Naive thymus-derived CD4-positive, alpha-beta T cell (primary cell): Measurements from ENCODE around the gene GON7. TPM values are rescaled to one million over a fixed set of nuclear protein-coding genes. Genes with fewer than 3 reads are reported as not detected.

Experiments used
- ATAC-seq: fragments of 150-1000 bp; cut with Tn5 transposase; 2 replicates; pipeline ENCODE4 v1.10.0; 2021; ENCODE audit warnings: mild to moderate bottlenecking, moderate library complexity
- CTCF ChIA-PET: fragments of 350-600 bp; sonication (Branson Sonifier 250); formaldehyde crosslinking; loops from one replicate; lab custom pipeline; 2021; ENCODE audit warnings: antibody characterized with exemption; lab: Charles Lee
- POLR2A ChIA-PET: fragments of 350-600 bp; sonication (Branson Sonifier 250); formaldehyde crosslinking; loops from one replicate; lab custom pipeline; 2021; ENCODE audit warnings: antibody characterized with exemption, inconsistent platforms; lab: Charles Lee
- DNase-seq, 9 donors: peaks; one replicate each; pipeline versions ENCODE4 v3.0.0 to v3.0.0-alpha.2; 2020 to 2022; ENCODE audit warnings: mixed read lengths in 1 of 9
- H3K27ac ChIP-seq: one replicate; pipeline ENCODE4 v1.7.0; 2013; ENCODE audit warnings: mild to moderate bottlenecking, low read depth, low read length, moderate library complexity
- H3K27me3 ChIP-seq, 2 donors: one replicate each; pipeline ENCODE4 v1.7.0; 2013; ENCODE audit warnings: low read length in 2 of 2, mild to moderate bottlenecking in 2 of 2, moderate library complexity in 2 of 2; ENCODE audit not compliant: control insufficient read depth in 2 of 2, insufficient read depth in 2 of 2
- H3K36me3 ChIP-seq, 3 experiments: 1 replicate in 2 of 3; 2 replicates in 1 of 3; pipeline ENCODE4 v1.7.0; 2013; ENCODE audit warnings: low read length in 3 of 3, mild to moderate bottlenecking in 3 of 3, moderate library complexity in 1 of 3; ENCODE audit not compliant: insufficient read depth in 3 of 3, control insufficient read depth in 2 of 3
- H3K4me1 ChIP-seq, 2 donors: one replicate each; pipeline ENCODE4 v1.7.0; 2013; ENCODE audit warnings: low read length in 2 of 2, mild to moderate bottlenecking in 2 of 2, moderate library complexity in 1 of 2; ENCODE audit not compliant: control insufficient read depth in 2 of 2, insufficient read depth in 2 of 2
- H3K4me3 ChIP-seq: 2 replicates; pipeline ENCODE4 v1.7.0; 2013; ENCODE audit warnings: mild to moderate bottlenecking, low read length
- H3K9me3 ChIP-seq, 3 experiments: 1 replicate in 2 of 3; 2 replicates in 1 of 3; pipeline ENCODE4 v1.7.0; 2013; ENCODE audit warnings: low read length in 3 of 3; ENCODE audit not compliant: control insufficient read depth in 2 of 3
- H3K27ac Mint-ChIP-seq, 9 donors: one replicate each; pipeline ENCODE4 v1.8.0; 2020 to 2022; ENCODE audit warnings: mixed read lengths in 9 of 9, mild to moderate bottlenecking in 8 of 9, moderate library complexity in 5 of 9, inconsistent platforms in 2 of 9
- H3K27me3 Mint-ChIP-seq, 5 donors: one replicate each; pipeline ENCODE4 v1.8.0; 2021 to 2022; ENCODE audit warnings: mixed read lengths in 5 of 5, mild to moderate bottlenecking in 1 of 5
- H3K36me3 Mint-ChIP-seq, 5 donors: one replicate each; pipeline ENCODE4 v1.8.0; 2020 to 2022; ENCODE audit warnings: mixed read lengths in 5 of 5, mild to moderate bottlenecking in 3 of 5, inconsistent platforms in 1 of 5
- H3K4me1 Mint-ChIP-seq, 7 donors: one replicate each; pipeline ENCODE4 v1.8.0; 2020 to 2022; ENCODE audit warnings: mixed read lengths in 7 of 7, mild to moderate bottlenecking in 3 of 7, inconsistent platforms in 1 of 7
- H3K4me3 Mint-ChIP-seq, 10 donors: one replicate each; pipeline ENCODE4 v1.8.0; 2020 to 2022; ENCODE audit warnings: mild to moderate bottlenecking in 10 of 10, mixed read lengths in 10 of 10, moderate library complexity in 6 of 10, inconsistent platforms in 2 of 10
- H3K9me3 Mint-ChIP-seq, 11 donors: one replicate each; pipeline ENCODE4 v1.8.0; 2020 to 2022; ENCODE audit warnings: mixed read lengths in 11 of 11, mild to moderate bottlenecking in 4 of 11, inconsistent platforms in 1 of 11, moderate library complexity in 1 of 11
- intact Hi-C, 2 donors: fragments of 100-400 bp; cut with micrococcal nuclease; formaldehyde crosslinking; loops; one replicate each; pipeline ENCODE4 v1.15.1; 2023
- polyA plus RNA-seq, 2 donors: library from polyadenylated mRNA; unstranded; fragments of 300-500 nt; fragmentation: Illumina TruSeq; gene quantifications; one replicate each; pipeline ENCODE4 v1.2.3, GENCODE V29; 2021
- total RNA-seq, 6 experiments: library from RNA in 5 of 6; stranded (reverse) in 5 of 6; gene quantifications; 1 replicate in 5 of 6; 2 replicates in 1 of 6; pipeline ENCODE4 v1.2.3 and lab custom pipeline; 2021 to 2026

The GON7 gene
- total and polyA plus RNA-seq, 7 experiments from 2014 or later = 3.5 to 19.2 (median 11.2) TPM

- Mint-ChIP-seq H3K27me3 (no peaks in the 10 kb centered on the region), H3K4me3 (peak overlapping the region; percentile 75 to 99 (median 94)), H3K9me3 (no peaks in the 10 kb centered on the region), H3K36me3 (peaks cover 0 to 12% (median 5%) of the 10 kb centered on the region in 5 donors), H3K27ac (peak overlapping the region; percentile 14 to 94 (median 74)), H3K4me1 (peaks cover 22 to 63% (median 50%) of the 10 kb centered on the region in 7 donors)
- H3K27ac ChIP-seq = peak overlapping the region; percentile 87
- DNase-seq = peak in 4 of 9 donors; percentile 11 to 39 (median 21)
- H3K4me3 ChIP-seq = peak overlapping the region; percentile 81
- peak; percentile 24 for ATAC-seq
- peaks cover 13 to 22% of the 10 kb centered on the region in 2 donors for H3K4me1 ChIP-seq
- no peaks in the 10 kb centered on the region for H3K27me3 ChIP-seq
- no peaks in the 10 kb centered on the region for H3K9me3 ChIP-seq
- peaks cover 0 to 16% (median 2%) of the 10 kb centered on the region in 3 experiments for H3K36me3 ChIP-seq
- ChIA-PET POLR2A (interaction anchor here (0.6 to 6.9 kb wide), 5 partner anchors 13 to 126 kb away, joined by 3 to 69 read pairs (median 3); partner anchors contain the start of genes LYSET and MOAP1), CTCF (interaction anchor here (0.6 to 3.6 kb wide), 3 partner anchors 11 to 26 kb away, joined by 4 to 13 read pairs (median 5); partner anchors contain the start of genes LYSET and MOAP1)
- intact Hi-C loops = loop anchor here (1.0 to 10.0 kb wide), 8 partner anchors 22 to 1103 kb away; partner anchors contain the start of genes BTBD7 (in 2 of the 2), ITPK1 (in 2 of the 2), ATXN3 (in 1 of the 2) and GOLGA5 (in 1 of the 2)
These were observed 823 bp upstream of the GON7 start for GRCh38 chr14:93207468-93208308.

- Mint-ChIP-seq H3K4me3 (no peak overlapping the region), H3K27me3 (no peaks in the 10 kb centered on the region), H3K4me1 (peaks cover 9 to 38% (median 27%) of the 10 kb centered on the region in 7 donors), H3K27ac (peak overlapping the region in 2 of 9 donors; percentile 24 to 45), H3K36me3 (peaks cover 0 to 8% (median 0%) of the 10 kb centered on the region in 5 donors), H3K9me3 (no peaks in the 10 kb centered on the region)
- DNase-seq = no peak
- no peak overlapping the region for H3K4me3 ChIP-seq
- ChIA-PET POLR2A (no interaction called here), CTCF (no interaction called here)
- intact Hi-C loops = loop anchor here in 1 of 2 donors (10.0 kb wide), 1 partner anchor 1096 kb away; the partner anchor contains the start of gene ATXN3
- no peaks in the 10 kb centered on the region for H3K9me3 ChIP-seq
- no peak overlapping the region for H3K27ac ChIP-seq
- H3K4me1 ChIP-seq = peaks cover 7 to 15% of the 10 kb centered on the region in 2 donors
- no peaks in the 10 kb centered on the region for H3K36me3 ChIP-seq
- H3K27me3 ChIP-seq = no peaks in the 10 kb centered on the region
- no peak for ATAC-seq
These were observed 5.6 kb downstream of the GON7 start for GRCh38 chr14:93201155-93201704.

DNA sequence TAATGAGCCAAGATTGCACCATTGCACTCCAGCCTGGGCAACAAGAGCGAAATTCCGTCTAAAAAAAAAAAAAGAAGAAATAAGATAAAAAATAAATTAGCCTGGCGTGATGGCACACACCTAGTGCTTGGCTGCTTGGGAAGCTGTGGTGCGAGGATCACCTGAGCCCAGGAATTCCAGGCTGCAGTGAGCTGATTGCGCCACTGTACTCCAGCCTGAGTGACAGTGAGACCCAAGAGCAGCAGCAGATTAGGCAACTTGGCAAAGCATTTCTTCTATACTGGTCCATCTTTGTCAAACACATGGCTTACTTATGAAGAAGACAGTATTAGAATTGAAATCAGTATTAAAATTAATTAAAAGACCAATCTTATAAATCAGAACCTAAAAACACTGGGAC lies 6.3 kb downstream of the GON7 start:
- Mint-ChIP-seq H3K9me3 (no peaks in the 10 kb centered on the region), H3K27ac (no peak overlapping the region), H3K36me3 (peaks cover 0 to 8% (median 0%) of the 10 kb centered on the region in 5 donors), H3K27me3 (no peaks in the 10 kb centered on the region), H3K4me3 (no peak overlapping the region), H3K4me1 (peaks cover 4 to 32% (median 20%) of the 10 kb centered on the region in 7 donors)
- Histone ChIP-seq H3K27me3 (no peaks in the 10 kb centered on the region), H3K36me3 (no peaks in the 10 kb centered on the region), H3K4me1 (peaks cover 7 to 9% of the 10 kb centered on the region in 2 donors), H3K27ac (no peak overlapping the region), H3K9me3 (no peaks in the 10 kb centered on the region), H3K4me3 (no peak overlapping the region)
- ATAC-seq (no peak), DNase-seq (no peak)
- ChIA-PET POLR2A (no interaction called here), CTCF (no interaction called here)
- intact Hi-C loops = loop anchor here in 1 of 2 donors (10.0 kb wide), 1 partner anchor 1096 kb away; the partner anchor contains the start of gene ATXN3

DNA sequence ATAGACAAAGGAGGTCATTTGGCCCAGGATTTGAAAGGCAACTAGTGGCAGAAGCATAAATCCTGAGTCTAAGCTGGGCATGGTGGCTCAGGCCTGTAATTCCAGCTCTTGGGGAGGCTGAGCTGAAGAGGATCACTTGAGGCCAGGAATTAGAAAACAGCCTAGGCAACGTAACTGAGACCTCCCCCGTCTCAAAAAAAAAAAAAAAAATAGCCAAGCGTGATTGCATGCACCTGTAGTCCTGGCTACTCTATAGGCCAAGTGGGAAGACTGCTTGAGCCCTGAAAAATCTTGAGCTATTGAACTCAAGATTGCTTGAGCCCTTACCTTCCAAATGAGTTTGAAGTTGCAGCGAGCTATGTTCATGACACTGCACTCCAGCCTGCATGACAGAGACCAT lies 7.8 kb downstream of the GON7 start:
- Mint-ChIP-seq H3K4me3 (no peak overlapping the region), H3K27ac (no peak overlapping the region), H3K36me3 (peaks cover 0 to 8% (median 0%) of the 10 kb centered on the region in 5 donors), H3K27me3 (no peaks in the 10 kb centered on the region), H3K9me3 (no peaks in the 10 kb centered on the region), H3K4me1 (peaks cover 0 to 19% (median 7%) of the 10 kb centered on the region in 7 donors)
- Histone ChIP-seq H3K27me3 (no peaks in the 10 kb centered on the region), H3K36me3 (no peaks in the 10 kb centered on the region), H3K4me1 (no peaks in the 10 kb centered on the region), H3K9me3 (no peaks in the 10 kb centered on the region), H3K4me3 (no peak overlapping the region), H3K27ac (no peak overlapping the region)
- no peak for DNase-seq
- CTCF ChIA-PET = interaction anchor here (0.6 to 1.4 kb wide), 2 partner anchors 8 to 86 kb away, joined by 3 to 6 read pairs; no protein-coding TSS in a partner anchor
- intact Hi-C loops = no loop called here
- POLR2A ChIA-PET = no interaction called here
- no peak for ATAC-seq

- Mint-ChIP-seq H3K4me1 (peaks cover 0 to 8% (median 3%) of the 10 kb centered on the region in 7 donors), H3K36me3 (peaks cover 0 to 8% (median 0%) of the 10 kb centered on the region in 5 donors), H3K27me3 (no peaks in the 10 kb centered on the region), H3K4me3 (no peak overlapping the region), H3K9me3 (no peaks in the 10 kb centered on the region), H3K27ac (peak overlapping the region in 1 of 9 donors; percentile 14)
- intact Hi-C loops = no loop called here
- Histone ChIP-seq H3K27ac (no peak overlapping the region), H3K4me3 (no peak overlapping the region), H3K9me3 (no peaks in the 10 kb centered on the region), H3K27me3 (no peaks in the 10 kb centered on the region), H3K36me3 (no peaks in the 10 kb centered on the region), H3K4me1 (no peaks in the 10 kb centered on the region)
- POLR2A ChIA-PET = interaction anchor here (0.6 to 1.6 kb wide), 3 partner anchors 9 to 65 kb away, joined by 3 to 4 read pairs (median 4); partner anchors contain the start of gene LYSET
- DNase-seq (no peak), ATAC-seq (no peak)
- CTCF ChIA-PET = interaction anchor here (0.7 to 1.0 kb wide), 2 partner anchors 10 to 94 kb away, joined by 5 to 6 read pairs; no protein-coding TSS in a partner anchor
These were observed 11.4 kb downstream of the GON7 start for GRCh38 chr14:93195316-93195999.

GRCh38 chr14:93186956-93187355 lies 19.9 kb downstream of the GON7 start:
- Mint-ChIP-seq H3K36me3 (peaks cover under 1 to 13% (median 6%) of the 10 kb centered on the region in 5 donors), H3K4me1 (peaks cover 22 to 58% (median 43%) of the 10 kb centered on the region in 7 donors), H3K27me3 (no peaks in the 10 kb centered on the region), H3K4me3 (peak overlapping the region in 5 of 10 donors; percentile 46 to 98 (median 90)), H3K9me3 (no peaks in the 10 kb centered on the region), H3K27ac (peak overlapping the region in 6 of 9 donors; percentile 72 to 97 (median 88))
- H3K4me1 ChIP-seq = peaks cover 9 to 23% of the 10 kb centered on the region in 2 donors
- H3K4me3 ChIP-seq = no peak overlapping the region
- H3K27me3 ChIP-seq = no peaks in the 10 kb centered on the region
- ChIA-PET POLR2A (interaction anchor here (0.6 to 6.2 kb wide), 3 partner anchors 21 to 1260 kb away, joined by 3 to 69 read pairs (median 3); partner anchors contain the start of genes GON7 and UBR7), CTCF (no interaction called here)
- peaks cover 0 to 12% (median 0%) of the 10 kb centered on the region in 3 experiments for H3K36me3 ChIP-seq
- no peak overlapping the region for H3K27ac ChIP-seq
- no peak for DNase-seq
- no peaks in the 10 kb centered on the region for H3K9me3 ChIP-seq
- ATAC-seq = no peak
- intact Hi-C loops = loop anchor here in 1 of 2 donors (10.0 kb wide), 2 partner anchors 1062 to 1968 kb away; partner anchors contain the start of genes CPSF2, DICER1 and NDUFB1
